MM.1S (cell line): ENCODE results near the gene CCNF.

ENCODE experiments used
- CTCF ChIP-seq: fragments of 300-600 bp; sonication (generic); IDR thresholded peaks from 2 replicates; pipeline ENCODE4 v1.5.1; 2016; ENCODE audit warnings: antibody characterized with exemption, low read length, mixed read lengths
- EZH2 ChIP-seq: fragments of 300-600 bp; sonication (generic); optimal IDR thresholded peaks from 2 replicates; pipeline ENCODE3; 2017; ENCODE audit warnings: low read depth, mild to moderate bottlenecking, antibody characterized with exemption, low read length, mixed read lengths

- TF ChIP-seq CTCF = no peak
- TF ChIP-seq EZH2 = no peak
These were observed 33.0 kb downstream of the CCNF start for GRCh38 chr16:2462031-2462866.
